Neural crest cell (in vitro differentiated cells): ENCODE results near the gene LITAF. TPM values are rescaled to one million over a fixed set of nuclear protein-coding genes. Genes with fewer than 3 reads are reported as not detected.

Experiments
- DNase-seq: peaks from one replicate; pipeline ENCODE4 v3.0.0; 2021; ENCODE audit warnings: low read depth, mixed read lengths, low spot score
- H3K27ac Mint-ChIP-seq: one replicate; pipeline ENCODE4 v1.8.0; 2021; ENCODE audit warnings: mild to moderate bottlenecking, mixed read lengths; ENCODE audit not compliant: unreplicated experiment
- H3K27me3 Mint-ChIP-seq: 2 replicates; pipeline ENCODE4 v1.8.0; 2021; ENCODE audit warnings: low read depth, mild to moderate bottlenecking, mixed read lengths
- H3K36me3 Mint-ChIP-seq: 2 replicates; pipeline ENCODE4 v1.8.0; 2021; ENCODE audit warnings: low read depth, mild to moderate bottlenecking, mixed read lengths
- H3K4me1 Mint-ChIP-seq: 2 replicates; pipeline ENCODE4 v1.8.0; 2021; ENCODE audit warnings: mixed read lengths
- H3K4me3 Mint-ChIP-seq: one replicate; pipeline ENCODE4 v1.8.0; 2021; ENCODE audit warnings: mild to moderate bottlenecking, mixed read lengths
- H3K9me3 Mint-ChIP-seq: 2 replicates; pipeline ENCODE4 v1.8.0; 2021; ENCODE audit warnings: mixed read lengths
- total RNA-seq: library from RNA; stranded (reverse); gene quantifications from 2 replicates; pipeline ENCODE4 v1.2.1, GENCODE V29; 2021
- TF ChIP-seq, protein P1 (sequence below): fragments of 200-600 bp; sonication (generic); conservative IDR thresholded peaks from 2 replicates; pipeline ENCODE4 v1.5.0; 2021; ENCODE audit warnings: antibody characterized with exemption, mild to moderate bottlenecking

The LITAF gene
- total RNA-seq, 1 donor from 2014 or later = 62.9 TPM

- Mint-ChIP-seq H3K9me3 (no peaks in the 10 kb centered on the region), H3K27ac (no peak overlapping the region), H3K4me3 (no peak overlapping the region), H3K27me3 (no peaks in the 10 kb centered on the region), H3K4me1 (peaks cover 22% of the 10 kb centered on the region), H3K36me3 (no peaks in the 10 kb centered on the region)
- TF ChIP-seq, protein P1, sequence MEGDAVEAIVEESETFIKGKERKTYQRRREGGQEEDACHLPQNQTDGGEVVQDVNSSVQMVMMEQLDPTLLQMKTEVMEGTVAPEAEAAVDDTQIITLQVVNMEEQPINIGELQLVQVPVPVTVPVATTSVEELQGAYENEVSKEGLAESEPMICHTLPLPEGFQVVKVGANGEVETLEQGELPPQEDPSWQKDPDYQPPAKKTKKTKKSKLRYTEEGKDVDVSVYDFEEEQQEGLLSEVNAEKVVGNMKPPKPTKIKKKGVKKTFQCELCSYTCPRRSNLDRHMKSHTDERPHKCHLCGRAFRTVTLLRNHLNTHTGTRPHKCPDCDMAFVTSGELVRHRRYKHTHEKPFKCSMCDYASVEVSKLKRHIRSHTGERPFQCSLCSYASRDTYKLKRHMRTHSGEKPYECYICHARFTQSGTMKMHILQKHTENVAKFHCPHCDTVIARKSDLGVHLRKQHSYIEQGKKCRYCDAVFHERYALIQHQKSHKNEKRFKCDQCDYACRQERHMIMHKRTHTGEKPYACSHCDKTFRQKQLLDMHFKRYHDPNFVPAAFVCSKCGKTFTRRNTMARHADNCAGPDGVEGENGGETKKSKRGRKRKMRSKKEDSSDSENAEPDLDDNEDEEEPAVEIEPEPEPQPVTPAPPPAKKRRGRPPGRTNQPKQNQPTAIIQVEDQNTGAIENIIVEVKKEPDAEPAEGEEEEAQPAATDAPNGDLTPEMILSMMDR = no peak
- no peak for DNase-seq
Measured at GRCh38 chr16:11629071-11630030, 42.6 kb upstream of the LITAF start.

GRCh38 chr16:11627822-11628457 lies 41.2 kb upstream of the LITAF start:
- Mint-ChIP-seq H3K27me3 (no peaks in the 10 kb centered on the region), H3K27ac (no peak overlapping the region)
- TF ChIP-seq, protein P1 = no peak

GRCh38 chr16:11627292-11627663 lies 40.6 kb upstream of the LITAF start:
- H3K27me3 Mint-ChIP-seq = no peaks in the 10 kb centered on the region

More at GRCh38 chr16:11627822-11628457, 41.2 kb upstream of the LITAF start:
- Mint-ChIP-seq H3K4me3 (no peak overlapping the region), H3K36me3 (no peaks in the 10 kb centered on the region), H3K4me1 (peaks cover 18% of the 10 kb centered on the region), H3K9me3 (no peaks in the 10 kb centered on the region)
- DNase-seq = no peak

GRCh38 chr16:11626657-11627291 lies 40.1 kb upstream of the LITAF start:
- H3K4me1 Mint-ChIP-seq = peaks cover 8% of the 10 kb centered on the region
- DNase-seq = no peak
- no peaks in the 10 kb centered on the region for H3K27me3 Mint-ChIP-seq
- no peaks in the 10 kb centered on the region for H3K36me3 Mint-ChIP-seq
- peak overlapping the region; percentile 78 for H3K27ac Mint-ChIP-seq
- no peak overlapping the region for H3K4me3 Mint-ChIP-seq
- TF ChIP-seq, protein P1 = no peak
- no peaks in the 10 kb centered on the region for H3K9me3 Mint-ChIP-seq

More at GRCh38 chr16:11627292-11627663, 40.6 kb upstream of the LITAF start:
- no peak for DNase-seq
- peaks cover 12% of the 10 kb centered on the region for H3K4me1 Mint-ChIP-seq
- H3K27ac Mint-ChIP-seq = no peak overlapping the region
- no peaks in the 10 kb centered on the region for H3K9me3 Mint-ChIP-seq
- H3K36me3 Mint-ChIP-seq = no peaks in the 10 kb centered on the region
- TF ChIP-seq, protein P1 = no peak
- H3K4me3 Mint-ChIP-seq = no peak overlapping the region

DNA sequence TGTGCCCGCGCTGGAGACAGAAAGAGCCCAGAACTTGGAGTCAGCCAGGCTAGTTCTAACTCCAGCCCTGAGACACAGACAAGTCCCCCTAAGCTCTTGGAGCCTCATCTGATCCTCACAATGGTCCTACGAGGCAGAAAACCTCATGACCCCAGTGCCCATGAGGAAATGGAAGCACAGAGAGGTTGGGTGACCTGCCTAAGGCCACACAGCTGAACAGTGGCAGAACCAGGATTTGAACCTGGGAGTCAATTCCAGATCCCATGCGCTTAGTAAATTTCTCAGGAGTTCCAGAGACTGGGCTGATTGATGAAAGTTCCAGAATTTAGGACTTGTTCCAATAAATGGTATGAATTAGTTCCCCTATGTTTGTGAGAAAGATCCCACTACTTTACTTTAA lies 39.0 kb upstream of the LITAF start:
- no peaks in the 10 kb centered on the region for H3K27me3 Mint-ChIP-seq
- H3K36me3 Mint-ChIP-seq = no peaks in the 10 kb centered on the region
- no peak for DNase-seq
- H3K4me1 Mint-ChIP-seq = peaks cover 8% of the 10 kb centered on the region
- no peak overlapping the region for H3K4me3 Mint-ChIP-seq
- no peak overlapping the region for H3K27ac Mint-ChIP-seq
- H3K9me3 Mint-ChIP-seq = no peaks in the 10 kb centered on the region
- TF ChIP-seq, protein P1 = no peak
